ENCODE measurements around the gene TCF7L1. TPM values are rescaled to one million over a fixed set of nuclear protein-coding genes. Genes with fewer than 3 reads are reported as not detected.

Gene TCF7L1
- polyA plus RNA-seq, 4 donors = 39.4 to 70.4 (median 57.1) TPM

DNA sequence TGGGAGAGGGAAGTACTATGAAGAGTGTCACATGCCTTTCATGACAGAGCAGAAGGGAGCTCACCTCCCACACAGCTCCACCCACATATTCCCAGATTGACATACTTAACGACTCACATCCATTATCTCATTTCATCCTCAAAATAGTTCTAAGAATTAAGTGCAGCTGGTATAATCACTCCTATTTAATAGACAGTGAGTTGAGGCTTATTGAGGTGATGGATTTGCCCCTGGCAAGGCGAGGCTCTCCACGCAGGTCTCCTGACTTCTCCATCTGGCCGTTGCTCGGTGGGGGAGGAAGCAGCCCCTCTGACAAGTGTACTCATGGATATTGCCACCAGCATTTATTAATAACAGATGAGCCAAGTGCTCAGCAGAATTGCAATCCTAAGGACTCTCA lies 113.2 kb downstream of the TCF7L1 start:
- no peak for DNase-seq (ENCODE audit: low read depth in 4 of 4, low spot score in 2 of 4)

DNA sequence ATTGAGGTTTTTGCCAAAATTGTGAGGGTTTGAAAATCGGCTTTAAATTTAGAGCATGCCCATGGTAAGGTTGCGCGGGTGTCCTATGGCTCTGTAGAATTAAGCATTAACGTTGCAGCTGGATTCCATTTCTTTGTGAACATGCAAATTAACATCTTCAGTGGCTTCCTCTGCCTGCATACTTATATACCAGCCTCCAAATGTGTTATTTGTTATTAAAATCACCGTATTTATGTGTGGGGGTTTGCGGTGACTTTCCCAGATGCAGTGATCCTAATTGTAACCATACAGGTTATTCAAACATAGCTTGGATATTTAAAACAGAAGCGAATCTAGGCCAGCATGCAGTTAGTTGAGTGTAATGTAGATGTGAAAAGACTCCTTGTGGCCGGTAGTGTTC lies 114.4 kb downstream of the TCF7L1 start:
- no peak for DNase-seq (ENCODE audit: low read depth in 4 of 4, low spot score in 2 of 4)

DNA sequence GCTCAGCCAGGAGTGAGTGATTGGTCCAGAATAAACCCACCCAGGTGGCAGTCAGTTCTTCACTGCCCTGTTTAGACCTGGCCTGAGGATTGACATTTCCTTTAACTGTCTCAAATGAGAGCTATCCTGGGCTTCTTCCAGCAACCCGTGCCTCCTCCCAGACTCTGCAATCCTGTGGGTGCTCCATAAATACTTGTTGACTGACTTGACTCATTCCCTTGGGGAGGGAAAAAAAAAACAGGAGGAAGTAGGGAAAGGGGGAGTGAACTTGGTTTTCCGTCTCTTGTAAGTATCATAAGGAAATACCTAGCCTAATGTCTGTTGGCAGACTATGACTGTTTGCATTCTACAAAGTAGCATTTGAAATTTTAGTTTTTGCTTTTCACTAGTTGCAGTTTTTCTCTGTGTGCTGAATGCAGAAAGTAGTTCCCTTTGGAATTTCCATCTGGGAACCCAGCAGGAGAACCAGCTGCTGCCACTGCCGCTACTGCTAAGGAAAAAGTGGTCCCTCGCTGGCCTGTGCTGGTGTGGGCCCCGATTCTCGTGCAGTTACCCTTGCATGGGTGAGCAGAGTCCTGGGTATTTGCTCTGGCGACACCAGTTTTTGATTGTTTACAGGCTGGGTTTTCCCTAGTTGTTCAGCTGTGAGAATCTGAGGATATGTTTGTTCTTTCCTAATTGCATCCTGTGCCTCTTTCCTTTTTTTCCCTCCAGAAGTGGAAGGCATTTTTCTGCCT lies 115.7 kb downstream of the TCF7L1 start:
- DNase-seq (ENCODE audit: low read depth in 4 of 4, low spot score in 2 of 4) = no peak

DNA sequence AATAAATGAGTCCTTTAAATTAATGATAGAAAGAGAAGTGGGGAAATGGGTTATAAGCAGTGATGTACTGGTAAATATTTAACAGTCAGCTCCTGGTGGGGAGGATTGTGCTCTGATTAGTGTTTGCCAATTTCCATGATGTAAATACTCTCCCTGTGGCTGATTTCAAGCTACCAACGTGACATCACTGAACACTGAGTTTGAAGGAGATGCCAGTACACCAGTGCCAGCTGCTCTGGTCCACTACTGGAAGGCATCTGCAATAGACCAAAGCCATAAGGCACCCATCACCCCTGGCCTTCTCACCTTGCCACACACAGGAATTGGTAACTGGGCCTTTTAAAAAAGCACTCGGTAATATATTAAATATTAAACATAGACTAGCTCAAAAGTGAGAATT lies 116.9 kb downstream of the TCF7L1 start:
- no peak for DNase-seq (ENCODE audit: low read depth in 4 of 4, low spot score in 2 of 4)

DNA sequence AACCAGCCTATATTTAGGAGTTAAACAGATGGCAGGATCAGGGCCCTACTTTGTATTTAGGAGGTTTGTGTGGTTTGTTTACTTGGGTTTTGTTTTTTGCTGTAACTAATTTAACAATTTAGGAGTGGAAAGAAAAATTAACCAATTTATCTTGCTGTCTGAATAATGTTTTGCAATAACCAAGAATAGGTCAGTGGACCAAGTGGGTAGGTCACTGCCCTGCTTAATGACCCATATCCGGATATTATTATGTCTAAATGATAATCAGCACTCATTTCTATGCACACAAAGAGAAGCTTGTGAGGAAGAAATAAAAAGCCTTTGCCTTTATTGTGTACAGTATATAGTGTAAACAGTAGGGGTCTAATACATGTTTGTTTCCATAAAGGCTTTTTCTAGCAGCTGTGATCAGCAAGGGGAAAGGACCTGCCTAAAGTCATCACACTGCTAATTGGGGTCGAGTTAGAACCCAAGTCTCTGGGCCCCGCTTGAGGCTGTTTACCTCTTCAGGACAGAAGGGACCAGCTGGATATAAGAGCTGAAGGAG lies 118.0 kb downstream of the TCF7L1 start:
- DNase-seq (ENCODE audit: low read depth in 4 of 4, low spot score in 2 of 4) = no peak

DNA sequence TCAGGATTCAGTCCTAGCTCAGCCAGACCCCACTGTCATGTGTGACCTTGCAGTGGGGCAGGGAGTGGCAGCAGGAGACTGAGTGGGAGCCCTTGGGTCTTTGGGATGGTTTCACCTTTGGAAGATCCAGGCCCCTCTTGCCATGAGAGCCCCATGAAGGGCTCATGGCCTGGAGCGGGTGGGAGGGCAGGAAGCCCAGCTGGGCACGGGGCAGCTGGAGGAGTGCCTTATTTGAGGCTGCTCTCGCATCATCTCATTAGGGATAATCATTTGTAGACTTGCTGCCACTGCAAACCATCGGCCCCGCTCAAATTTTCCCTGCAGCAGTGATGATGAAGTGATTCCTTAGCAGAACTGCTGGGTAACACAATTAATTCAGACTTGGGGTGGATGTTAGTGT lies 120.7 kb downstream of the TCF7L1 start:
- no peak for DNase-seq (ENCODE audit: low read depth in 4 of 4, low spot score in 2 of 4)

DNA sequence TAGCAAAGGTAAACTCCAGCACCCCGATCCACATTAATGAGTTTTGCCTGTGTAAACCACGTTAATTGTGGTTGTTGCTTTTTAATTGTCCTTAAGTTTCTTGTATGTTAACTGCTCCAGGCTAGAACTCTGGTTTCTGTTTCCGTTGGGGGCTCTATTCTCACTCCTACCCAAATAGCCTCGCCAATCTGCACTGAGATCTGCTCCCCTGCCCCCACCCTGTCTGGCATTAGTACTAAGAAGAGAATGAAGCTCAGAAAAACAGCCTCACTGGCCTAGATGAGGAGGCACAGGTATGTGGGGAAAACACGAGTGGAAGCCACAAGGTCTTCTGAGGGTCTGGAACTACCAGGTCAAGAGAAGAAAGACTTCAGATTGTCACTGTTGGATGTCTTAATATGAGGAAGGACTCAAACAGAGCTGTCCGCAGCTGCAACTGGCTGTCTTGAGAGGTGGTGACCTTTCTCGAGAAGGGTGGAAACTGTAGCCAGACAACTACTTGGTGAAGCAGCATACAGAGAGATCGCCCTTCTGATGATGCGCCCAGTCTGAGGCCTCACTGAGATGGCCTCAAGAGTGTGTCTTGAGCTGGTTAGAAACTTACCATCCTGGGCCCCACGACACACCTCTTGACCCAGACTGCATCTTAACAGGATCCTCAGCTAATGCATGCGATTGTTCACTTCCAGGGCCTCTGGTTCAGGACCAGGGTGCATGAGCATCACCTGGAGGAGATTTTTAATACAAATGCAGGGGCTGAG lies 121.5 kb downstream of the TCF7L1 start:
- DNase-seq (ENCODE audit: low read depth in 4 of 4, low spot score in 2 of 4) = no peak

DNA sequence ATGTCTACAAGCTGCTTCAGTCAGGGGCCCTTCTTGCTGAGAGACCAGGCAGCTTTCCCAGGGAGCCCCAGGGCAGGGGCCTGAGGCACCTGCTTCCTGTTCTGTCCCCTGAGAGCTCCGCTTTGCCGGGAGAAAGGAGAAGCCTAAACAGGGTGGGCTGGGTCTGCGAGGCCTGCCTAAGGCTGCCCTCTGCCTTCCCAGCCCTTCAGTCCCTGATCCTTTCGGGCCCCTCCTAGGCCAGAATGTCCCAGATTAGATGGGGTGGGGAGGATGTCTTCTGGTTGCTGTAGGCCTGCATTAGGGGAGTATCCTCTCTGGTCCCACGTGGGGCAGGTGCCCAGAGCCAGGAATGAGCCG lies 122.2 kb downstream of the TCF7L1 start:
- DNase-seq (ENCODE audit: low read depth in 4 of 4, low spot score in 2 of 4) = no peak

DNA sequence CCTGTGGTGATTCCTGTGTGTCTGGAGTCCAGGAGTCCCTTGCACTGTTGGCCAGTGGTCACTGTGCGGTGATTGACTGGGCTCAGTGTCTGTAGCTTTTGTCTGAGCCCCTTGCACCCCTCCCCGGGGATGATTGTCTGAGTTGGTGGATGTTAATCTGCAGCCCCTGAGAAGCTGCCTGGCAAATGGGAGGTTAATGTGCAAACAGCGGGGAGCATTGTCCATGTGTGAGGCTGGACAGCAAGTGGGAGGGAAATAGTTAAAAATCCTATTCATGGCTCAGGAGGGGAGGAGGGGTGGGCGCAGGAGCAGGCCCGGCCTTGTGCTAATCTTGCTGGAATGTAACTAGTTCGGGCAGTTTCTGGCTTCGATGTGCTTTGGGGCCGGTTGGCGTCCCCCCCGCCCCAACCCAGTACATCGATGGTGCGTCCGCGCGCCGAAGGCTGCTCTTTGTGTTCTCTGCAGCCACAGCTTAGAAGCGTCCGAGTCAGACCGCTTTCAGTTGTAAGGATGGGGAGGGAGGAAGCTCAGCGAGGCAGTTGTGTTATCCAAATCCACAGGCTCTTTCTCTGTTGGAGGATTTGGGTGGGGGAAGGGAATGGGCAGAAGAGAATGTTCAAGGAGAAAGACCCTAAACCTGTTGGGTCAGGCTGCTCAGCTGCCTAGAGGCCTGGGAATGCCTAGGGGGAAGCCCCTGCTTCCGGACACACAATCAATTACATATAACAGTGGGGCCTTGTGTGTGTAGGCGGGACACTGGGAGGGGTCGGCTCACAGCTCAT lies 122.8 kb downstream of the TCF7L1 start:
- peak; percentile 50 to 72 (median 68) for DNase-seq (ENCODE audit: low read depth in 4 of 4, low spot score in 2 of 4)

DNA sequence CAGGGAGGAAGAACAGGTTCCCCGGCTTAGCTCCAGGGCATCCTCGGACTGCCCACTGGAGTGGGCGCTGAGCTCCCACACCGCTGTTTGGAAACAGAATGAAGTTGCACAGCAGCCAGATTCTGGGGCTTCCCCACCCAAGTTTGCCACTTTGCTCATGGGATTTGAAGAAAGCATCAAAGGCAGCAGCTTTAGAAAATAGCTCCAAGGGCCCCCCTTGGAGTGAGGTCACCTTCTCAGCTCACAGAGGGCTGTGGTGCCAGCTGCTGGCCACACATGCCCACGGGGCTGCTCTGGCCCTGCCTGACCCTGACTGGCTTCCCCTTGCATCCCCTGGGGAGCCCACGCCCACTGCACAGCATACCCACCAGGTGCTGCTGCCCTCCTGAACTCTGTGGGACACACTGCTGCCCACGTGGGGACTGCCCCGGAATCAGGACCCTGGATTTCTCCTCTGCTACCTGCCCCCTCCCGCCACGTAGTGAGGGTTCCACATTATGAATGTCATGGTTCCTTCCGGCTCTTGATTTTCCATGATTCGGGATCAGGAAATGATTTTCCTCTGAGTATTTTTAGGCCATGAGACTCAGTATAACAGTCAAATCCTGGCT lies 124.3 kb downstream of the TCF7L1 start:
- DNase-seq (ENCODE audit: low read depth in 4 of 4, low spot score in 2 of 4) = no peak

DNA sequence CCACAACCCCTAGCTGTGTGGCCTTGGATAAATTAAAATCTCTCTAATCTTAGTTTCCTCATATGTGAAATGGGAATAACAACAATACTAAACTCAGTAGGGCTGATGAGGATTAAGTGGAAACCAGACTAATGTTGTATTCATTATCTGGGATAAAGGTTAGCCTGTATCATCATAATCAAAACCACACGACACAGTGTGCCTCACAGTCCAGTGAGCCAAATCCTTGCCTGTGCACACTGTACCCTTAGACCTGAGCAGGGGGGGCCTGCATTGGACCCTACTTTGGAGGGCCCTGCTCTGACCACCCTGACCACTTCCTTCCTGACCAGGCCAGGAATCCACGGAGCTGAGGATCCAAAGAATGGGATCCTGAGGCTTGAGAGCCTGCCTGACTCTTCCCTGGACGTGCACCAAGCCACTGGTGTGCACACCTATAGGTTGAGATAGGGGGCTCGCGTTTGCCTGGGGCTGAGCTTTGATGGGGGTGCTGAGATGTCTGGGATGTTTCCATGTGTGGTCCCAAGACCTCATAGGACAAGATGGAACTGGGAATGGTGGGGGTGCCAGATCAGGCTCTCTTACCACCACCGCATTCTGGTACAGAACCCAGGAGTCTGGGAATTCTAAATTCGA lies 124.9 kb downstream of the TCF7L1 start:
- DNase-seq (ENCODE audit: low read depth in 4 of 4, low spot score in 2 of 4) = no peak

DNA sequence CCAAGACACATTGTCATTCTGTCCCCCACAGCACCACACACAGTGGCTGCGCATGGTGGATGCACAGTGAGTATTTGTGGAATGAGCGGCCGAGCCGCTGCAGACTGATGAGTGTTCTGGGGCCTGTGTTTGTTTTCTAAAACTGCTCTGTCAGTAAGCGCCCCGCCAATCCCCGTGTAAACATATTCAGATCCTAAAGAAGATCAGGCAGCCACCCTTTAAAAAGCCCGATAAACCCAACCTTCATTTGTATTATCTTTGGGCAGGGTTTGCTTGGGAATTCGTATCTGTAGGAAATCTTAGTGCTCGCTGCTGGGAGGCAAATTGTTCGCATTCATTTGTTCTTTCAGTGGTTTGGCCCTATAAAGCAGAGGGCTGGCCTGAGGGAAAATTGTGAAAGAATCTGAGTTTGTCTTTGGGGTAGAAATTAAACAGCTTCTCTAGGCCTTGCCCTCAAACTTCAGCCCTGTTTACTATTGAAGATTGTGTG lies 126.0 kb downstream of the TCF7L1 start:
- DNase-seq (ENCODE audit: low read depth in 4 of 4, low spot score in 2 of 4) = no peak

DNA sequence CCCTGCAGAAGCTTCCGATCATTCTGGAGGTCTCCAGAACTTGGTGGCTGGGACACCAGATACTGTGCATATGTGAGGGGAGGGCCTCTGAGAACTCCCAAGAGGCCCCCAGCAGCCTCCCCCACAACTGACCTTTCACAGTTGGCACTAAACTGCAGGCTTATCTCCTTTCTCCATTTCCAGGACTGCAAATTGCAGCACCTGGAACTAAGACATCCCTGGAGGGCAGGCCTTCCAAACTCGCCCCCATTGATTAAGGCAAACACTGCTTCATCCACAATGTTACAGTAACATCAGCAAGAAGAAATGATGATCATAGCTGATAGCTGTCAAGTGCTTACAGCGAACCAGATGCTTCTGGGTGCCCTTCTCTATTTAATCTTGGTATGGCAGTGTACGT lies 126.7 kb downstream of the TCF7L1 start:
- DNase-seq (ENCODE audit: low read depth in 4 of 4, low spot score in 2 of 4) = no peak

DNA sequence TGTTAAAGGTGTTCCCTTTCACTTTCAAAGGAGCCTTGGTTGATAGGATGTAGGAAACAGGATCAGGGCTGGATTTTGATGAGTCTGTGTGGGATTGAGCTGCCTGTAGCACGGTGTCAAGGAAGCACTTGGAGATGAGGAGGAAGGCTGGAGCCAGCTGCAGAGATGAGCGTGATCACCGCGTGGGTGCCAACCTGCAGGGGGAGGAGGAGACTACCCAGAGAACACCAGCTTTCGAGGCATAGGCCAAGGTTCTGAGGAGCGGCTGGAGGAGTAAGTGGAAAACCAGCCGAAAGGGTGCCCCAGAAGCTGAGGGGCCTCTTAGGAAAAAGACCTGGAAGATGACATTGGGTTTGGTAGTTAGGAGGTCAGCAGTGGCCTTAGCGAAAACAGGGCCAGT lies 130.4 kb downstream of the TCF7L1 start:
- DNase-seq (ENCODE audit: low read depth in 4 of 4, low spot score in 2 of 4) = no peak

DNA sequence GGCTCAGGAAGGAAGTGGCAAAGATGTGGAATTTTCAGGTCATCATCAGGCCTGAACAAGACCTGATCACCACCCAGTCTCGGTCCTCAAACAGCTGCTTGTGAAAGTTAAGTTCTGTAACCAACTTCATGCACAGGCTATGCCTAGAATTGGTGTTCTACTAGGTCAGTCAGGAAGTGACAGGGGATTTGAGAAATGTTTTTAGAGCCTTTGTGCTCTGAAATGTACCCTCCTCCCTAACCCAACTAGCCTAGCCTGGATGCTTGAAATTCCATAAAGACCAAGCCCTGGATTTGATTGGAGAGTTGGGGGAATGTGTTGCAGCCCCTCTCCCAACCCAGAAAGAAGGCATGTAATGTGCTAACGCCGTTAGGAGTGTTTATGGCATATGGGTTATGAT lies 131.3 kb downstream of the TCF7L1 start:
- no peak for DNase-seq (ENCODE audit: low read depth in 4 of 4, low spot score in 2 of 4)

DNA sequence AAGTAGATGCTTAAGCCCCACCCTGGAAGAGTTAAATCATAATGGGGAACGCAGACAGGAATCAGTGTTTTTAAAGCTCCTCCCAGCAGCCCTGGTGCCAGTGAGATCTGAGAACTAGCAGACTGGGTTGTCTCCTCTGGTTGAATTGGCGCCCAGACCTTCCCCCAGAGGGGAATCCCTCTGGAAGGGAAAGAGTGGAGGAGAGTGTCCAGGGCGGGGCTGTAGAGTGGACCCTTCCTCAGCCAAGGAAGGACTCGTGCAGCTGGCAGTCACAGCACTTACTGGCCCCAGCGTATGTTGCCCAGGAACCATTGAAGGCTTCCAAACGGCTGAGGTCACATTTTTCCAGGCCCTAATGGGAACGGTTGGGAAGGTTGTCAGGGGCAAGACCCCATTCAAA lies 132.1 kb downstream of the TCF7L1 start:
- no peak for DNase-seq (ENCODE audit: low read depth in 4 of 4, low spot score in 2 of 4)

DNA sequence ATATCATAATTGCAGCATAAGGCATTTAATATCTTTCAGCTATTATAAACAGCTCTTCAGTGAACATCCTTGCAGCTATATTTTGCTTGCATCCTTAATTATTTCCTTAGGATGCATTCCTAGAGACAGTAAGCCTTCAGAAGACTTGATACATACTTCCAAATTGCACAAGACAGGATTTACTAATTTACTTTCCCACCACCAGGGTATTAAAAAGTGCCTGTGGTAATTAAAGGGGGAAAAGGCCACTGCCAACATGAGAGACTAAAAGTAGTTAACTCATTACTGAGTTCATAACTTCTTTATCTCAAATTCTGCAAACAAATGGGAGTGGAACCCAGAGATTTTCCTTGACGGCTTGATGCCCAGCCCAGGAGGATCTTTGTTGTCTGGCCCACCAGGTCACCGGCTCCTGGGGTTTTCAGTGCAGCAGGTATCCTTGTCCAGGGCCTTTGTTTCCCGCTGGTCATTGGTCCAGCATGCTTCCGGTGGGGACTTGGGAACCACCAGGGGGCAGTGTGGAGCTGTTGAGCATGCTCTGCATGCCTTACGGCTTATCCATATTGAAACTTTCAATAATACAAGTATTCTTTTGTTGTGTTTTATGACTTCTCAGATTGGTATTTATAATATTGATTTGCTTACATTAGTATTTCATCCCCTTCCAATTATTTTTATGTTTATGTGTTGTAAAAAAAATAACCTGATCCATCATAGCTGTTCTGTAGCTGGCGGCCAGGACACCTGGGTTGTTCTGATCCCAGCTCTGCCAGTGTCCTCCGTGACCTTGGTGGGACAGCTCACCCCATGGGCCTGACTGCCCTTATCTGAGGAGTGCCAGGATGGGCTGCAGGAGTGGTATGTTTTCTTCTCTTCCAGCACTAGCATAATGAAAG lies 133.2 kb downstream of the TCF7L1 start:
- DNase-seq (ENCODE audit: low read depth in 4 of 4, low spot score in 2 of 4) = no peak

DNA sequence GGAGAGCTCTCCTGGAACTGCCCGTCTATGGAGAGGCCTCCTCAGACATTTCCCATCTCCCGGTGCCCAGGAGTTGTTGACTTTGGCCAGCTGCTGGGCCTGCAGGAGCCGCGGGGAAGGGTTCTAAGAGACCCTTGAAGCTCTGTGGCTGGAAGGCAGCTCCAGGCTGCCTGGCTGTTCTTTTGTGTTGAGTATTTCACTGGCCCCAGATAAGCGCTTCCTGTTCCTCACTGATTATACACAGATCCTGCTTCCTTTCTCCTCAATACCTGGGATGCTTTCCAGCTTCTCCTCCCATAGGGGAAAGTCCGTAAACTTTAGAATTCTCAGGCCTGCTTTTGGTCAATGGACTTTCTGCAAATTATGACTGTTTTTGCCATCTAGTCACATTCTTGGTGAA lies 136.8 kb downstream of the TCF7L1 start:
- no peak for DNase-seq (ENCODE audit: low read depth in 4 of 4, low spot score in 2 of 4)

DNA sequence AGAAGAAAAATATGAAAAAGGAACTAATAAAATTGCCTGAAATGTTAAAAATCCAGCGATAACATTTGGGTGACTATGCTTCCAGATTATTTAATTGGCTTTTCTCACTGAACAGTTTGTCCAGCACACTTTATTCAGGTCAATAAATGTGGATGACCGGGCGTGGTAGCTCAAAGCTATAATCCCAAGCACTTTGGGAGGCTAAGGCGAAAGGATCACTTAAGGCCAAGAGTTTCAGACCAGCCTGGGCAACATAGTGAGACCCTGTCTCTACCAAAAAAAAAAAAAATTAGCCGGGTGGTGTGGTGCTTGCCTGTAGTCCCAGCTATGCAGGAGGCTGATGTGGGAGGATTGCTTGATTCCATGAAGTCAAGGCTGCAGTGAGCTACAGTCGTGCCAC lies 139.2 kb downstream of the TCF7L1 start:
- no peak for DNase-seq (ENCODE audit: low read depth in 4 of 4, low spot score in 2 of 4)
